SK-N-MC (cell line): ENCODE measurements around the gene NME9.

Experiments
- EZH2 ChIP-seq: fragments of 200-600 bp; sonication (generic); IDR thresholded peaks from one replicate; pipeline ENCODE4 v1.6.1; 2017; ENCODE audit warnings: antibody characterized with exemption
- FOXP2 ChIP-seq: optimal IDR thresholded peaks from 2 replicates; pipeline ENCODE3; 2011; ENCODE audit warnings: mild to moderate bottlenecking, moderate library complexity; ENCODE audit not compliant: insufficient read depth; ENCODE audit errors: extremely low read length, control extremely low read depth
- POLR2AphosphoS5 ChIP-seq: IDR thresholded peaks from 2 replicates; pipeline ENCODE4 v1.6.1; 2012; ENCODE audit warnings: mild to moderate bottlenecking, low read depth, low read length, borderline replicate concordance

GRCh38 chr3:138329127-138329983, at the start of gene NME9:
- TF ChIP-seq POLR2AphosphoS5 (no peak), EZH2 (no peak), FOXP2 (no peak)
